PC-3 (cell line): Measurements from ENCODE around the gene CCDC190. TPM values are rescaled to one million over a fixed set of nuclear protein-coding genes. Genes with fewer than 3 reads are reported as not detected.

Experiments
- ATAC-seq: fragments of 200-7000 bp; cut with Tn5 transposase; 2 replicates; pipeline ENCODE4 v1.9.1; 2020; ENCODE audit warnings: mild to moderate bottlenecking, moderate library complexity
- BruUV-seq: library from RNA; stranded (reverse); fragments of 400-500 nt; replicated peaks from 2 replicates; lab custom pipeline; 2021; lab: Mats Ljungman, UMichigan
- CTCF ChIA-PET: fragments of 300-600 bp; sonication (Branson Sonifier 250); formaldehyde crosslinking; loops from one replicate; lab custom pipeline; 2022; ENCODE audit warnings: antibody characterized with exemption; lab: Charles Lee
- POLR2A ChIA-PET: fragments of 300-600 bp; sonication (Branson Sonifier 250); formaldehyde crosslinking; loops from one replicate; lab custom pipeline; 2022; ENCODE audit warnings: antibody characterized with exemption; ENCODE audit not compliant: unreplicated experiment; lab: Charles Lee
- DNase-seq: peaks from one replicate; pipeline ENCODE4 v3.0.0-alpha.2; 2015
- H2AFZ ChIP-seq: fragments of 300-600 bp; sonication (generic); 2 replicates; pipeline ENCODE4 v1.6.0; 2016; ENCODE audit warnings: antibody characterized with exemption, low read length
- H3F3A ChIP-seq: fragments of 300-600 bp; sonication (generic); one replicate; pipeline ENCODE4 v1.6.0; 2017; ENCODE audit warnings: antibody characterized with exemption, low read length, control low read depth, mild to moderate bottlenecking; ENCODE audit not compliant: unreplicated experiment
- H3K27ac ChIP-seq: fragments of 300-600 bp; sonication (generic); 2 replicates; pipeline ENCODE4 v1.5.1; 2016; ENCODE audit warnings: mild to moderate bottlenecking, low read length
- H3K27me3 ChIP-seq: fragments of 300-600 bp; sonication (generic); 2 replicates; pipeline ENCODE4 v1.6.1; 2016; ENCODE audit warnings: low read length, mixed read lengths
- H3K36me3 ChIP-seq: fragments of 300-600 bp; sonication (generic); 2 replicates; pipeline ENCODE4 v1.6.1; 2016; ENCODE audit warnings: low read depth, mixed run types, low read length, mixed read lengths
- H3K4me1 ChIP-seq: fragments of 300-600 bp; sonication (generic); 2 replicates; pipeline ENCODE4 v1.5.1; 2016; ENCODE audit warnings: low read length; ENCODE audit not compliant: insufficient read depth
- H3K4me2 ChIP-seq: fragments of 300-600 bp; sonication (generic); 2 replicates; pipeline ENCODE4 v1.6.0; 2016; ENCODE audit warnings: low read length
- H3K4me3 ChIP-seq: fragments of 300-600 bp; sonication (generic); 2 replicates; pipeline ENCODE4 v1.5.1; 2016; ENCODE audit warnings: mild to moderate bottlenecking, low read length, mixed read lengths
- H3K79me2 ChIP-seq: fragments of 300-600 bp; sonication (generic); 2 replicates; pipeline ENCODE4 v1.6.1; 2017; ENCODE audit warnings: low read length, mixed read lengths
- H3K9ac ChIP-seq: fragments of 300-600 bp; sonication (generic); 2 replicates; pipeline ENCODE4 v1.6.0; 2016; ENCODE audit warnings: mild to moderate bottlenecking, low read length
- H3K9me2 ChIP-seq: fragments of 300-600 bp; sonication (generic); replicated peaks from 2 replicates; pipeline ENCODE4 v1.6.1; 2016; ENCODE audit warnings: mixed run types, low read length, mixed read lengths
- H3K9me3 ChIP-seq: fragments of 300-600 bp; sonication (generic); 2 replicates; pipeline ENCODE4 v1.6.1; 2016; ENCODE audit warnings: low read length, mixed read lengths
- H4K20me1 ChIP-seq: fragments of 300-600 bp; sonication (generic); 2 replicates; pipeline ENCODE4 v1.6.1; 2016; ENCODE audit warnings: low read length, mixed read lengths
- EZH2 ChIP-seq: fragments of 300-600 bp; sonication (generic); IDR thresholded peaks from one replicate; pipeline ENCODE4 v1.6.1; 2017; ENCODE audit warnings: antibody characterized with exemption, mild to moderate bottlenecking, low read length; ENCODE audit not compliant: unreplicated experiment
- EZH2phosphoT487 ChIP-seq: fragments of 300-600 bp; sonication (generic); IDR thresholded peaks from 2 replicates; pipeline ENCODE4 v1.6.1; 2018; ENCODE audit warnings: mild to moderate bottlenecking, antibody characterized with exemption, low read length, borderline replicate concordance
- intact Hi-C: fragments of 100-400 bp; cut with micrococcal nuclease; formaldehyde crosslinking; loops from 2 replicates; pipeline ENCODE4 v1.9.0; 2023
- total RNA-seq: library from RNA; depleted of rRNA; stranded (reverse); fragments of >200 nt; gene quantifications from 2 replicates; pipeline ENCODE4 v1.2.3, GENCODE V29; 2014
- TF ChIP-seq, protein P1 (sequence below): fragments of 300-600 bp; sonication (generic); conservative IDR thresholded peaks from 2 replicates; pipeline ENCODE4 v1.5.1; 2017; ENCODE audit warnings: antibody characterized with exemption, low read depth, mild to moderate bottlenecking, low read length

Gene CCDC190
- total RNA-seq, 1 experiment from 2014 or later: 0.62 TPM

DNA sequence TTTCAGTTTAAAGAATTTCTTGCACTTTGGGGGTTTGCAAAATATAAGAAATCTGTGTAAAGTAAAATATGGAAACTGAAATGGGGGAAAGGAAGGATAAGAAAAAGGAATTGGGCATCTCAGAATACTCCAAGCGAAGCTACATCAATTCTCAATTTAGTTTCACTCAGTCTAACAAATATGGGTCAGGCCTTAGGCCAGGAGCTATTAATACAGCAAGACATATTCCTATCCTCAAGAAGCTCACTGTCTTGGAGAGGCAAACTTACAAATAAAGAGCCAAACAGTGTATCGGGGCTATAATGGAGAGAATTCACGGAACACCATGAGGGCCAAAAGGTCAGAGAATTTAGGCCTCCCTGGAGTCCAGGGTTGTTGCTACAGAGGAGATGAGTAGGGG, 43.0 kb upstream of the CCDC190 start:
- H2AFZ ChIP-seq: no peak overlapping the region
- H3K79me2 ChIP-seq: no peaks in the 10 kb centered on the region
- DNase-seq (no peak), ATAC-seq (no peak)
- no peaks in the 10 kb centered on the region for H3K27me3 ChIP-seq
- CTCF ChIA-PET: interaction anchor here (0.5 kb wide), 1 partner anchor 30 kb away, joined by 6 read pairs; no protein-coding TSS in a partner anchor
- intact Hi-C loops: no loop called here
- POLR2A ChIA-PET: no interaction called here
- no peak for TF ChIP-seq EZH2phosphoT487
- no peak for TF ChIP-seq EZH2
- TF ChIP-seq, protein P1, sequence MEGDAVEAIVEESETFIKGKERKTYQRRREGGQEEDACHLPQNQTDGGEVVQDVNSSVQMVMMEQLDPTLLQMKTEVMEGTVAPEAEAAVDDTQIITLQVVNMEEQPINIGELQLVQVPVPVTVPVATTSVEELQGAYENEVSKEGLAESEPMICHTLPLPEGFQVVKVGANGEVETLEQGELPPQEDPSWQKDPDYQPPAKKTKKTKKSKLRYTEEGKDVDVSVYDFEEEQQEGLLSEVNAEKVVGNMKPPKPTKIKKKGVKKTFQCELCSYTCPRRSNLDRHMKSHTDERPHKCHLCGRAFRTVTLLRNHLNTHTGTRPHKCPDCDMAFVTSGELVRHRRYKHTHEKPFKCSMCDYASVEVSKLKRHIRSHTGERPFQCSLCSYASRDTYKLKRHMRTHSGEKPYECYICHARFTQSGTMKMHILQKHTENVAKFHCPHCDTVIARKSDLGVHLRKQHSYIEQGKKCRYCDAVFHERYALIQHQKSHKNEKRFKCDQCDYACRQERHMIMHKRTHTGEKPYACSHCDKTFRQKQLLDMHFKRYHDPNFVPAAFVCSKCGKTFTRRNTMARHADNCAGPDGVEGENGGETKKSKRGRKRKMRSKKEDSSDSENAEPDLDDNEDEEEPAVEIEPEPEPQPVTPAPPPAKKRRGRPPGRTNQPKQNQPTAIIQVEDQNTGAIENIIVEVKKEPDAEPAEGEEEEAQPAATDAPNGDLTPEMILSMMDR: no peak
- H3K27ac ChIP-seq: no peak overlapping the region
- H4K20me1 ChIP-seq: no peaks in the 10 kb centered on the region
- H3K9me3 ChIP-seq: no peaks in the 10 kb centered on the region
- H3K9me2 ChIP-seq: no peaks in the 10 kb centered on the region
- no peaks in the 10 kb centered on the region for H3K36me3 ChIP-seq
- peaks cover 62% of the 10 kb centered on the region for H3K4me1 ChIP-seq
- peaks cover 3% of the 10 kb centered on the region for H3F3A ChIP-seq
- H3K4me3 ChIP-seq: no peak overlapping the region
- BruUV-seq: no TSS peak
- no peak overlapping the region for H3K4me2 ChIP-seq
- no peak overlapping the region for H3K9ac ChIP-seq

DNA sequence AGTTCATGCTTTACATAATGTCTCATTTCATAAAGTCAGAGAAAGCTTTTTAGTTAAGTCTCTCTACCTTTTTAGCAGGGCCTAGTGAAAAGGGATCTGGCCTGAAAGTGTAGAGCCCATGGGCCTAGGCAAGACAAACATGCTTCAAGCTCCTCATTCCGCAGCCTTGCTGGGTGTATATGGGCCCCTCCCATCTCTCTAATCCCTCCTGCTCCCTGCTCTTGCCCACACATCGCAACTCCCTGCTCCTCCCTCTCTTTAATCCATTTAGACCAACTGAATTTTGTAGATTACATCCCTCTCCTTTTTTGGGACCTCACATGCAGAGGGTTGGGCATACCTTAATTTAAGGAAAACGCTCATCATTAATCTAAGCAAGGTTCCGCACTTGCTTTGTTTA, 42.3 kb upstream of the CCDC190 start:
- intact Hi-C loops: no loop called here
- TF ChIP-seq EZH2: no peak
- ATAC-seq: no peak
- no peak for DNase-seq
- Histone ChIP-seq H3K9ac (no peak overlapping the region), H3F3A (no peaks in the 10 kb centered on the region), H3K9me3 (no peaks in the 10 kb centered on the region), H3K36me3 (no peaks in the 10 kb centered on the region), H3K79me2 (no peaks in the 10 kb centered on the region), H3K27ac (no peak overlapping the region), H3K4me1 (peaks cover 58% of the 10 kb centered on the region), H3K4me2 (no peak overlapping the region), H4K20me1 (no peaks in the 10 kb centered on the region), H3K4me3 (no peak overlapping the region), H3K9me2 (no peaks in the 10 kb centered on the region), H3K27me3 (no peaks in the 10 kb centered on the region), H2AFZ (no peak overlapping the region)
- no TSS peak for BruUV-seq
- ChIA-PET POLR2A (no interaction called here), CTCF (no interaction called here)

DNA sequence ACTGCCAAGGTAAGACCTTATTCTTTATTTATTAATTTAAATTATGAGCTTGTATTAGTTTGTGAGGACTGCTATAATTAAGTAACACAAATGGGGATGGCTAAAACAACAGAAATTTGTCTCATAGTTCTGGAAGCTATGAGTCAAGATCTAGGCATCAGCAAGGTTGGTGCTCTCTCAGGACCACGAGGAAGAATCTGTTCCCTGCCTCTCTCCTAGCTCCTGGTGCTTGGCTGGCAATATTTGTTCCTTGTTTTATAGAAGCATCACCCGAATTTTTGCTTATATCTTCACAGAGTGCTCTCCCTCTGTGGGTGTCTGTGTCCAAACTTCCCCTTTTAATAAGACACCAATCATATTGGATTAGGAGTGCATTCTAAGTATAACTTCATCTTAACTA, 41.4 kb upstream of the CCDC190 start:
- BruUV-seq: no TSS peak
- H2AFZ ChIP-seq: no peak overlapping the region
- H3K27me3 ChIP-seq: no peaks in the 10 kb centered on the region
- H3K9me3 ChIP-seq: no peaks in the 10 kb centered on the region
- no peak overlapping the region for H3K9ac ChIP-seq
- no peaks in the 10 kb centered on the region for H3K79me2 ChIP-seq
- no peak overlapping the region for H3K4me2 ChIP-seq
- ATAC-seq (no peak), DNase-seq (no peak)
- POLR2A ChIA-PET: interaction anchor here (0.6 kb wide), 1 partner anchor 165 kb away, joined by 3 read pairs; no protein-coding TSS in a partner anchor
- no peaks in the 10 kb centered on the region for H3K36me3 ChIP-seq
- CTCF ChIA-PET: no interaction called here
- H4K20me1 ChIP-seq: no peaks in the 10 kb centered on the region
- H3F3A ChIP-seq: no peaks in the 10 kb centered on the region
- H3K4me1 ChIP-seq: peaks cover 50% of the 10 kb centered on the region
- H3K27ac ChIP-seq: no peak overlapping the region
- no peak overlapping the region for H3K4me3 ChIP-seq
- no peaks in the 10 kb centered on the region for H3K9me2 ChIP-seq
- intact Hi-C loops: no loop called here
- TF ChIP-seq, protein P1: no peak
